Fibroblast of lung (primary cell): ENCODE measurements around the gene NIF3L1. TPM values are rescaled to one million over a fixed set of nuclear protein-coding genes. Genes with fewer than 3 reads are reported as not detected.

ENCODE experiments used
- DNase-seq, 2 donors: peaks; one replicate each; pipeline versions ENCODE4 v3.0.0 to v3.0.0-alpha.2; 2010; ENCODE audit warnings: low read depth in 2 of 2
- H2AFZ ChIP-seq: 2 replicates; pipeline ENCODE4 v1.5.1; 2012; ENCODE audit warnings: low read length, control low read depth, inconsistent platforms
- H3K27ac ChIP-seq: 2 replicates; pipeline ENCODE4 v1.5.1; 2011; ENCODE audit warnings: low read length, control low read depth; ENCODE audit not compliant: insufficient read depth
- H3K27me3 ChIP-seq: 2 replicates; pipeline ENCODE4 v1.5.1; 2011; ENCODE audit warnings: mild to moderate bottlenecking, low read length; ENCODE audit not compliant: control insufficient read depth, insufficient read depth
- H3K36me3 ChIP-seq: 2 replicates; pipeline ENCODE4 v1.5.1; 2011; ENCODE audit warnings: low read length; ENCODE audit not compliant: control insufficient read depth, insufficient read depth
- H3K4me1 ChIP-seq: 2 replicates; pipeline ENCODE4 v1.5.1; 2011; ENCODE audit warnings: low read length; ENCODE audit not compliant: control insufficient read depth, insufficient read depth; ENCODE audit errors: extremely low read depth
- H3K4me2 ChIP-seq: 2 replicates; pipeline ENCODE4 v1.5.1; 2011; ENCODE audit warnings: low read length, control low read depth; ENCODE audit not compliant: insufficient read depth; ENCODE audit errors: extremely low read depth
- H3K4me3 ChIP-seq, 4 experiments: fragments of 200-600 bp in 1 of 4; sonication (generic) in 1 of 4; replicated peaks in 1 of 4; 2 replicates each; pipeline ENCODE4 v1.5.1; 2011 to 2016; ENCODE audit warnings: low read length in 4 of 4, low read depth in 3 of 4, mild to moderate bottlenecking in 3 of 4, control low read depth in 2 of 4, inconsistent platforms in 1 of 4, mixed read lengths in 1 of 4; ENCODE audit not compliant: insufficient read depth in 1 of 4; ENCODE audit errors: control extremely low read depth in 1 of 4
- H3K79me2 ChIP-seq: 2 replicates; pipeline ENCODE4 v1.5.1; 2012; ENCODE audit warnings: mild to moderate bottlenecking, low read length, inconsistent platforms; ENCODE audit not compliant: control insufficient read depth, insufficient read depth
- H3K9ac ChIP-seq: 2 replicates; pipeline ENCODE4 v1.5.1; 2011; ENCODE audit warnings: mild to moderate bottlenecking, low read length, control low read depth; ENCODE audit not compliant: insufficient read depth
- H3K9me3 ChIP-seq: 2 replicates; pipeline ENCODE4 v1.5.1; 2012; ENCODE audit warnings: low read depth, low read length; ENCODE audit not compliant: control insufficient read depth, insufficient read depth
- H4K20me1 ChIP-seq: 2 replicates; pipeline ENCODE4 v1.5.1; 2011; ENCODE audit warnings: low read length; ENCODE audit not compliant: control insufficient read depth, insufficient read depth; ENCODE audit errors: extremely low read depth
- CTCF ChIP-seq, 2 donors: IDR thresholded peaks in 1 of 2; conservative IDR thresholded peaks in 1 of 2; 1 replicate in 1 of 2; 2 replicates in 1 of 2; pipeline ENCODE4 v1.5.1; 2011 to 2012; ENCODE audit warnings: low read length in 2 of 2, control low read depth in 1 of 2, inconsistent platforms in 1 of 2, low read depth in 1 of 2, mild to moderate bottlenecking in 1 of 2
- EZH2 ChIP-seq: IDR thresholded peaks from 2 replicates; pipeline ENCODE4 v1.5.1; 2012; ENCODE audit warnings: low read length, control low read depth, mild to moderate bottlenecking; ENCODE audit errors: missing control alignments
- polyA plus RNA-seq, 2 donors: library from polyadenylated mRNA; depleted of rRNA in 1 of 2; stranded (reverse) in 1 of 2; unstranded in 1 of 2; fragments of >200 nt; gene quantifications; 2 replicates each; pipeline ENCODE4 v1.2.1, GENCODE V29; 2011 to 2012; ENCODE audit warnings: missing spikeins in 1 of 2
- total RNA-seq: library from RNA; depleted of rRNA; stranded (reverse); fragments of >200 nt; gene quantifications from 2 replicates; pipeline ENCODE4 v1.2.1, GENCODE V29; 2014

NIF3L1 gene
- total and polyA plus RNA-seq, 2 donors (not counting 1 experiment from before 2014, with no cell fraction given) = 21.0 to 40.7 TPM

DNA sequence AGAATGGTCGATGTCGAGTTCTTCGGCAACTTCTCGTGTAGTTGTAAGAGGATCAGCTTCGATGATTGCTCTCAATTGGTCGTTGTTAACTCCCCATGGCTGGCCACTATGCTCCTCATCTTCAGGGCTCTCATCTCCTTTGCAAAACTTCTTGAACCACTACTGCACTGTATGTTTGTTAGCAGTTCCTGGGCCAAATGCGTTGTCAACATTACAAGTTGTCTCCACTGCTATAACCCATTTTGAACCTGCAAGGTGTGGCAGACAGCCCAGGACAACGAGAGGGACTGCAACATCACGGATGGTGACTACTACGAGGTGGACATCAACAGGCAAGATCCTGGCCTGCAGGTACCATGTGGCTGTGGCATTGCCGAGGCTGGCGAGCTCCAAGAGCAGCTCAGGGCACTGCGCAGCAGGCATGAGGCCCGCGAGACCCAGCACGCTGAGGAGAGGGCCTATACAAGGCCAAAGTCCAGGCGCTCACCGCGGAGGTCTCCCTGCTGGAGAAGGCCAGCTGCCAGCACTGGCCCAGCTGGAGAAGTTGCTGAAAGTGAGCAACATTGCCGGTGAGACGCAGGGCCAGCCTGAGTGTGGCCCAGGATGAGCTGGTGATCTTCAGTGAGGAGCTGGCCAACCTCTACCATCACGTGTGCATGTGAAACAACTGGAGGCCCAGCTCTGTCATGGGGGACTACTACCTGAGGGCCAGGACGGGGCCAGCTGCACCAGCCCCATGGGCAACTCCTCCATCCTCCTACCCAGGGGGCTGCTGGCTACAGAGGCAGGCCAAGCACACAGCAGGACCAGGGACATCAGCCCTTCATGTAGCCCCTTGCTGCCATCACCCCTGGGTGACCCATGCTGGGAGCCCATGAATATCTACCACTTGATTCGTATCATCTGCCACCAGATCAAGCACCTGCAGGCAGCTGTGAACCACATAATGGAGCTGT lies 44.9 kb upstream of the NIF3L1 start:
- Histone ChIP-seq H3K4me2 (no peak overlapping the region), H3K36me3 (no peaks in the 10 kb centered on the region), H3K9ac (no peak overlapping the region), H3K79me2 (no peaks in the 10 kb centered on the region), H3K9me3 (no peaks in the 10 kb centered on the region), H4K20me1 (no peaks in the 10 kb centered on the region), H3K27me3 (no peaks in the 10 kb centered on the region), H3K27ac (no peak overlapping the region), H3K4me3 (no peak overlapping the region), H2AFZ (no peak overlapping the region), H3K4me1 (no peaks in the 10 kb centered on the region)
- TF ChIP-seq EZH2 (no peak), CTCF (conservative IDR thresholded peaks at IDR 0.05 in 1 of 2, IDR thresholded peaks at IDR 0.05 in 1 of 2; ENCODE audit: low read depth in 1 of 2, low read length in 2 of 2) (no peak)
- no peak for DNase-seq

DNA sequence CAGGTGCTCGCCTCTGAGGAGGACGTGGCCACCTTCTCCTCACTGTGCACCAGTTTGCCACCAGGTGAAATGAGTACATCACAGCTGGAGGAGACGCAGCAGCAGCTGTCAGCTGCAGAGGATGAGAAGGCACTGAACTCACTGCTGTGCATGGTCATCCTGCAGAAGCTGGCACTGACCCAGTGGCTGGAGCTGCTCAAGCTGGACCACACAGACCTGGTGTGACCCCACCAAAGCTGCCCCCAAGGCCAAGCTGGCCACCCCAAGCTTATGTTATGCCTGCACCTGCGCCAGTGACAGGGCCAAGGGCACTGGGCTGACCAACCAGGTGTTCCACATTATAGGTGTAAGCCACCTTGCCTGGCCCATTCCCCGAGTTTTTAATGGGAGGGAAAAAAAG lies 44.0 kb upstream of the NIF3L1 start:
- no peak overlapping the region for H3K4me3 ChIP-seq
- no peaks in the 10 kb centered on the region for H3K4me1 ChIP-seq
- H3K9ac ChIP-seq = no peak overlapping the region
- H3K27me3 ChIP-seq = no peaks in the 10 kb centered on the region
- no peak overlapping the region for H3K27ac ChIP-seq
- H3K79me2 ChIP-seq = no peaks in the 10 kb centered on the region
- H3K4me2 ChIP-seq = no peak overlapping the region
- no peaks in the 10 kb centered on the region for H3K9me3 ChIP-seq
- TF ChIP-seq EZH2 (no peak), CTCF (conservative IDR thresholded peaks at IDR 0.05 in 1 of 2, IDR thresholded peaks at IDR 0.05 in 1 of 2; ENCODE audit: low read depth in 1 of 2, low read length in 2 of 2) (no peak)
- no peak overlapping the region for H2AFZ ChIP-seq
- H3K36me3 ChIP-seq = no peaks in the 10 kb centered on the region
- DNase-seq = no peak
- no peaks in the 10 kb centered on the region for H4K20me1 ChIP-seq

GRCh38 chr2:200845669-200846325 lies 43.4 kb upstream of the NIF3L1 start:
- no peak overlapping the region for H3K27ac ChIP-seq
- no peak overlapping the region for H3K4me3 ChIP-seq
- no peak overlapping the region for H3K4me2 ChIP-seq
- H2AFZ ChIP-seq = no peak overlapping the region
- H4K20me1 ChIP-seq = no peaks in the 10 kb centered on the region
- no peaks in the 10 kb centered on the region for H3K36me3 ChIP-seq
- no peaks in the 10 kb centered on the region for H3K79me2 ChIP-seq
- no peak for TF ChIP-seq CTCF (conservative IDR thresholded peaks at IDR 0.05 in 1 of 2, IDR thresholded peaks at IDR 0.05 in 1 of 2; ENCODE audit: low read depth in 1 of 2, low read length in 2 of 2)
- DNase-seq = no peak
- no peaks in the 10 kb centered on the region for H3K4me1 ChIP-seq
- H3K9ac ChIP-seq = no peak overlapping the region
- no peaks in the 10 kb centered on the region for H3K9me3 ChIP-seq
- H3K27me3 ChIP-seq = no peaks in the 10 kb centered on the region
